ENCODE measurements around the gene ZNF28.
"Not testable (repeated sequence)": the region's sequence is repeated elsewhere in the genome, so short reads cannot be mapped to it uniquely, and the experiment has no call there.

Gene ZNF28

DNA sequence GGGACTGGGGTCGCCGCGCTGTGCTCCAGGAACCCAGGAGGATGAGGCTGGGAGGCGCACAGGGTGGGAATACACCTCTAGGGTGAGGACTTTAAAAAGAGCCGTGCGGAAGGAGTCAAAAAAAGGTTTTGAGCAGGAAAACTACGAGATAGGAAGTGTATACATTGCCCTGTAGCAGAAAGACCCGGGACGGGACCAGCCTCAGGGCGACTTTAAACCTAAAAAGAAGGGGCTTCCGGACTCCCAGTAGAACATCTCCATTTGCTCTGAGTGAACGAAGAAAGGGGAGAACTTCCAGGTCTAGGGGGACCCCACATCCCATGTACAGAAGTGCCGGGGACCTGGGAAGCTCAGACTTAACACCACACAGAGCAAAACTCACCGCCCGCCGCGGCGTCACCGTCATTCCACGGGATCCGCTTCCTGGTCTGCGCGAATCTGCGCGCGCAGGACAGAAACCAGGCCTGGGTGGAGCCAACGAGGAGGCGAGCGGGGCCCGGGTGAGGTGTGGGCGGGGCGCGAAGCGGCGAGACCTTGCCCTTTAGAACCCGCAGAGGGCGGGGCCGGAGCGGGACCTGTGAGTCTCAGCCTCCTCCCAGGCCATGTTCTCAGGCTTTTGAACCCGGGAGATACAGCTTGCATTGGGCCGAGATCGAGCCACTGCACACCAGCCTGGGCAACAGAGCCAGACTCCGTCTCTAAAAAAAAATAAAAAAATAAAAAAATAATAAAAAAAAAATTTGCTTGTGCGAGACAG is at the start of gene ZNF28:
TSS of gene ZNF28 (minus strand) at position 430 of the 757 bp plus-strand sequence. CDS start 3,675 bp downstream, outside the sequence.
- peak in 1 of 2 experiments; percentile 33 for DNase-seq

DNA sequence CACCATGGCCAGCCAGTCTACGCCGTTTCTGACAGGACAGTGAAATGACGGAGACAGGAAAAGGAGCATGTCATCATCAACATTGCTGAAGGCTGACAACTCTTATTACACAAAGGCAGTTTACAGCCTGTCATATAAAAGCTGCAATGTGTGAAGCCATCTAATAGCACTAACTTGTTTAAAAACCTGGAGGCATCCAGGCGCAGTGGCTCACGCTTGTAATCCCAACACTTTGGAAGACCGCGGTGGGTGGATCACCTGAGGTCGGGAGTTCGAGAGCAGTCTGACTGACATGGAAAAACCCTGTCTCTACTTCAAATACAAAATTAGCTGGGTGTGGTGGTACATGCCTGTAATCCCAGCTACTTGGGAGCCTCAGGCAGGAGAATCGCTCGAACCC is 46.6 kb upstream of the ZNF28 start:
- not testable (repeated sequence) for DNase-seq

DNA sequence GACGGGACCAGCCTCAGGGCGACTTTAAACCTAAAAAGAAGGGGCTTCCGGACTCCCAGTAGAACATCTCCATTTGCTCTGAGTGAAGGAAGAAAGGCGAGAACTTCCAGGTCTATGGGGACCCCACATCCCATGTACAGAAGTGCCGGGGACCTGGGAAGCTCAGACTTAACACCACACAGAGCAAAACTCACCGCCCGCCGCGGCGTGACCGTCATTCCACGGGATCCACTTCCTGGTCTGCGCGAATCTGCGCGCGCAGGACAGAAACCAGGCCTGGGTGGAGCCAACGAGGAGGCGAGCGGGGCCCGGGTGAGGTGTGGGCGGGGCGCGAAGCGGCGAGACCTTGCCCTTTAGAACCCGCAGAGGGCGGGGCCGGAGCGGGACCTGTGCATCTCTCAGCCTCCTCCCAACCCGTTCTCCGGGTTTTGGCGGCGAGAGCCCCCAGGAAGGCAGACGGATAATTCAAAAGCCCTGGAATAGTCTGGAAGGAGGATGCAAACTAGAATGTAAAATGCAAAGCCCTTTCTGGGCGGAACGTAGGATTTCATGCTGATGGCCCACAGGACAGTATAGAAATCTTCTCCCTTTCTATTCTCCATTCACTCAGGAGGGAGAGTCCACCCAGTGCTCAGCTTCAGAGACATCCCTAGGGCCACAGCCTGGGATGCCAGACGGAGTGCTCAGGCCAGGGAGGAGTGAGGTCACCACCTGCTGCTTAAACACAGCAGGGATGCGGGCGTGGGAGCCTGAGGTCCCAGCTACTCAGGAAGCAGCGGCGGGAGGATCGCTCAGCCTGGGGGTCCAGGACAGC is 36.2 kb upstream of the ZNF28 start, which contains the start of gene ZNF468:
TSS of gene ZNF468 (minus strand) at position 242 of the 814 bp plus-strand sequence. CDS start 3,347 bp downstream, outside the sequence.
- DNase-seq, result peak; percentile 31 to 50

GRCh38 chr19:52856540-52857377 is 35.3 kb upstream of the ZNF28 start:
- not testable (repeated sequence) for DNase-seq

DNA sequence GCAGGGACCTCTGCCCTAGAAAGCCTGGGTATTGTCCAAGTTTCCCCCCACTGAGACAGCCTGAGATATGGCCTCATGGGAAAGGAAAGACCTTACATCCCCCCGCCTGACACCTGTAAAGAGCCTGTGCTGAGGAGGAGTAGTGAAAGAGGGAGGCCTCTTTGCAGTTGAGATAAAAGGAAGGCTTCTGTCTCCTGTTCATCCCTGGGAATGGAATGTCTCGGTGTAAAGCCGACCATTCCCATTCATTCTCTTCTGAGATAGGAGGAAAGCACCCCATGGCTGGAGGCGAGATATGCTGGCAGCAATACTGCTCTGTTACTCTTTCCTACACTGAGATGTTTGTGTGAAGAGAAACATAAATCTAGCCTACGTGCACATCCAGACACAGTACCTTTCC is 25.9 kb upstream of the ZNF28 start:
- DNase-seq, result not testable (repeated sequence)

- DNase-seq, result not testable (repeated sequence)
Observed at GRCh38 chr19:52840825-52841465, 19.5 kb upstream of the ZNF28 start.

GRCh38 chr19:52834289-52834688 is 12.9 kb upstream of the ZNF28 start:
- DNase-seq, result not testable (repeated sequence)

- DNase-seq, result not testable (repeated sequence)
Observed at GRCh38 chr19:52833541-52833940, 12.1 kb upstream of the ZNF28 start.

- not testable (repeated sequence) for DNase-seq
Observed at GRCh38 chr19:52829866-52830265, 8.4 kb upstream of the ZNF28 start.

DNA sequence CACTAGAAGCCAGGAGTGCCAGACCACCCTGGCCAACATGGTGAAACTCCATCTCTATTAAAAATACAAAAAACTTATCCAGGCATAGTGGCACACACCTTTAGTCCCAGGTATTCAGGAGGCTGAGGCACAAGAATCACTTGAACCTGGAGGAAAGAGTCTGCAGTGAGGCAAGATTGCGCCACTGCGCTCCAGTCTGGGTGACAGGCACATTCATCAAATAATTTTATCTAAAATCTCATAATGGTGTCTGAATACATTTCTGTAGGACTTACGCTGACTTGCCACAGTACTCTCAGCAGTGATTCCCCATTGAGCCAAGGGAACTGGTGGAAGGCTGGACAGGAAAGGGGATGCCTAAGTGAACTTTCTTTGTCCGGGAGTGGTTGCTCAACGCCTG is 4.3 kb upstream of the ZNF28 start:
- no peak for DNase-seq

DNA sequence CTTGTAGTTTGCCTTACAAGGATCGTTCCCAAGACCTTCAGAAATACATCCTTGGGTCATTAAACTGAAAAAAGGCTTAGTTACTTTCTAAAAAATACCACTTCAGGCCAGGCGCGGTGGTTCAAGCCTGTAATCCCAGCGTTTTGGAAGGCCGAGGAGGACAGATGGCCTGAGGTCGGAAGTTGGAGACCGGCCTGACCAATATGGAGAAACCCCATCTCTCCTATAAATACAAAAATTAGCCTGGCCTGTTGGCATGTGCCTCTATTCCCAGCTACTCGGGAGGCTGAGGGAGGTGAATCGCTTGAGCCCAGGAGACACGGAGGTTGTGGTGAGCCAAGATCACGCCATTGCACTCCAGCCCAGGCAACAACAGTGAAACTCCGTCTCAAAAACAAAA is 2.2 kb upstream of the ZNF28 start:
- DNase-seq, result no peak

GRCh38 chr19:52820472-52821203 is 795 bp downstream of the ZNF28 start:
- not testable (repeated sequence) for DNase-seq

- DNase-seq, result no peak
Observed at GRCh38 chr19:52809801-52810200, 11.6 kb downstream of the ZNF28 start.

DNA sequence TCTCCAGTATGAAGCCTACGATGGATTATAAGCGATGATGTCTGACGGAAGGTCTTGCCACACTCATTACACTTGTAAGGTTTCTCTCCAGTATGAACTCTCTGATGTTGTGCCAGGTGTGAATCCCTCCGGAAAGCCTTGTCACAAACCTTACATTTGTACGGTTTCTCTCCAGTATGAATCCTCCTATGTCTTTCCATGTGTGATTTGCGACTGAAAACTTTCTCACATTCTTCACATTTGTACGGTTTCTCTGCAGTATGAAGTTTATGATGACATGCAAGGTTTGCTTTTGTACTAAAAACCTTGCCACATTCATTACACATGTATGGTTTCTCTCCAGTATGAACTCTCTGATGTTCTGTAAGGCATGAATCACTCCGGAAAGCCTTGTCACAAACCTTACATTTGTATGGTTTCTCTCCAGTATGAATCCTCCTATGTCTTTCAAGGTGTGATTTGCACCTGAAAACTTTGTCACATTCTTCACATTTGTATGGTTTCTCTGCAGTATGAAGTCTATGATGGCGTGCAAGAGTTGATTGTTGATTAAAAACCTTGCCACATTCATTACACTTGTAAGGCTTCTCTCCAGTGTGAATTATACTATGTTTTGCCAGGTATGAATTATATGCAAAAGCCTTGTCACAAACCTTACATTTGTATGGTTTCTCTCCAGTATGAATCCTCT is 21.3 kb downstream of the ZNF28 start:
- not testable (repeated sequence) for DNase-seq

GRCh38 chr19:52789440-52789839 is 32.0 kb downstream of the ZNF28 start:
- DNase-seq, result no peak

DNA sequence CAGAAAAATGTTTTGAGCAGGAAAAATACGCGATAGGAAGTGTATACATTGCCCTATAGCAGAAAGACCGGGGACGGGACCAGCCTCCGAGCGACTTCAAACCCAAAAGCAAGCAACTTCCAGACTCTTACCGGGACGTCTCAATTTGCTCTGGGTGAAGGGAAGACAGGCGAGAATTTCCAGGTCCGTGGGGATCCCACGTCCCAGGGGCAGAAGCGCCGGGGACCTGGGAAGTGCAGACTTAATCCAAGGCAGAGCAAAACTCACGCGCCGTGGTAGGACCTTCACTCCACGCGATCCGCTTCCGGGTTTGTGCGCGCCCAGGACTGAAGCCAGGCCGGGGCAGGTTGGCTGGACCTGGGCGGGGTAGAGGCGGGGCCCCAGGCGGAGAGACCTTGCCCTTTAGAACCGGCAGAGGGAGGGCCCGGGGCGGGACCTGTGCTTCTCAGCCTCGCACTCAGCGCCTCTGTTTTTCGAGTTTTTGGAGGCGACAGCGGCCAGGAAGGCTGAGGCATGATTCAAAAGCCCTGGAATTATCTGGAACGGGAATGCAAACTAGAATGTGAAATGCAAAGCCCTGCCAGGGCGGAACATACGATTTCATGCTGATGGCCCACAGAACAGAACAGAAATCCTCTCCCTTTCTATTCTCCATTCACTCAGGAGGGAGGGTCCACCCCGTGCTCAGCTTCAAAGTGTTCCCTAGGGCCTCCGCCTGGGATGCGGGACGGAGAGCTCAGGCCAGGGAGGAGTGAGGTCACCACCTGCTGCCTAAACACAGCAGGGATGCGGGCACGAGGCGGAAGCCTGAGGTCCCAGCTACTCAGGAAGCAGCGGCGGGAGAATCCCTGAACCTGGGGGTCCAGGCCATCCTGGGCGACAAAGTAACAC is 34.7 kb downstream of the ZNF28 start, which contains the start of gene ZNF600:
TSS of gene ZNF600 (minus strand) at position 328 of the 891 bp plus-strand sequence. CDS start 7,903 bp downstream, outside the sequence.
- peak; percentile 27 to 66 for DNase-seq

DNA sequence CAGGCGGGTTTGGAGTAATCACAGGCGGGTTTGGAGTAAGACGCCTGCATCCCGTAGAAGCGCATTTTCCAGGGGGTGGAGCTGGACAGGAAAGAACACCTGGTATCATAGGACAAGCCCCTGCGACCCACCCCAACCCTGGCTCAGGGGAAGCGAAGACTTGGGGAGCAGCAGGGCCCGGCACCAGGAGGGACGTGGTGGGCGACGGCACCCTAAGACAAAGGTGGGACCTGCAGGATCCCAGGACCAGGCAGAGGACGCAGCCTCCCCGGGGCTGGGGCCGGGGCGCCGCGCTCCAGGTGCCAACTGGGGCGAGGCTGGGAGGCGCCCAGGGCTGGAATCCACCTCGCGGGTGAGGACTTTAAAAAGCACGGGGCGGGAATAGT is 35.4 kb downstream of the ZNF28 start:
- no peak for DNase-seq

DNA sequence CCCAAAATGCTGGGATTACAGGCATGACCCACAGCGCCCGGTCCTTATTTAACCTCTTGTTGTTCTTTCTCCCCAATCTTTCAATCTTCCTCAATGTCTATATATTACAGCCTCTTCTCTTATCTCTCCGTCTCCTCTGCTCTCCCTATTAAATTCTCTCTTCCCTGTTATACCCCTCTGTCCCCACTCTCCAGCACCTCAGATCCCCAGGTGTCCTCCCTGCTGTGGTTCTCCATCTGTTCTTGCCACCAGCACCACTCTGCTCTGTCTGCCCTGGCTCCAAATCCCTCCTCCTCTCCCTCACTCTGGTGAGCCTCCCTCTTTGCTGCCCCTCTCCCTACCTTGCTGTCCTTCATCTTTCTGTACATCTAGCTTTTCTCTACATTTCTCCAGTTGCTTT is 35.9 kb downstream of the ZNF28 start:
- DNase-seq, result no peak

- DNase-seq, result not testable (repeated sequence)
Observed at GRCh38 chr19:52782864-52783263, 38.6 kb downstream of the ZNF28 start.

- DNase-seq, result no peak
Observed at GRCh38 chr19:52778811-52779210, 42.6 kb downstream of the ZNF28 start.
